Activated T-cell treated with anti-CD3 and anti-CD28 coated beads for 24 hours (primary cell): ENCODE data around the gene MEF2A.

ENCODE experiments used
- DNase-seq: peaks from one replicate; pipeline ENCODE4 v3.0.0-alpha.2; 2020; ENCODE audit warnings: low read depth

The MEF2A gene

DNA sequence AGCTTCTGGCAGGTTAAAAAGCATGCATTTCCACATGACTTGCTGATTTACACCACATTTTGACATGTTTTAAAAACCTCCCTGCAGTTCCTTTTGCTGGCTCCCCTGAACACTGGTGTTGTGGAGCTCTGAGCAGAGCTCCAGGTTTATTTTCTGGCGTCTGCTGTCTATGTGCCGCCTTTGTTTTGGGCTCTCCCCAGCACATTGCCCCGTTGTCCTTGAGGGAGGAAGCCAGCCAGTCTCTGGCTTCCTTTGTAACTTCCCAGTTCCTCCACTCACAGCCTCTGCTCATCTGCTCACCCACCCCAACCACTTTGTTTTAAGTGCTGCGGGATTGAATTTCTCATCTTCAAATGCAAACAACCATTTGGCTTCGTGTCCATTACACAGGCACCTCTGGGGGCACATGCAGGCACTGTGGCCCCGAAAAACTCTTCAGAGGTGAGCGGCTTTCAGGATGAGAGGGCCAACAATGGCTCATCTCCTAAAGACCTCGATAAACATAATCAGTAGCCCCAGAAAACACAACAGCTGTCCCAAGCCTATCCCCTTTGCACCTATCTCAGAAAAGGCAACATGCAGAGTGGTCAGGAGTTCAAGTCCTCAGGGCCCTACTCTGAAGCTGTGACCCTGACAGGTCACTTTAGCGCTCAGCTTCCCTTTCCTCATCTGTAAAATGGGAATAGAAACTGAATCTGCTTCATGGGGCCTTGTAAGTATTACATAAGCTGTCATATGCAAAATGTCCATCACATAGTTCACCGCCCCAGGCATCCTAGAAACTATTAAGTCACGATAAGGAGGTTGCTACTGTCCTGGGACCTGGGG is 1.3 kb upstream of the MEF2A start:
- no peak for DNase-seq

- DNase-seq, result no peak
Measured at GRCh38 chr15:99565049-99565298, 810 bp upstream of the MEF2A start.

GRCh38 chr15:99566157-99566897 is 543 bp downstream of the MEF2A start:
- DNase-seq, result no peak

- DNase-seq, result no peak
Measured at GRCh38 chr15:99568625-99569352, 3.0 kb downstream of the MEF2A start.

DNA sequence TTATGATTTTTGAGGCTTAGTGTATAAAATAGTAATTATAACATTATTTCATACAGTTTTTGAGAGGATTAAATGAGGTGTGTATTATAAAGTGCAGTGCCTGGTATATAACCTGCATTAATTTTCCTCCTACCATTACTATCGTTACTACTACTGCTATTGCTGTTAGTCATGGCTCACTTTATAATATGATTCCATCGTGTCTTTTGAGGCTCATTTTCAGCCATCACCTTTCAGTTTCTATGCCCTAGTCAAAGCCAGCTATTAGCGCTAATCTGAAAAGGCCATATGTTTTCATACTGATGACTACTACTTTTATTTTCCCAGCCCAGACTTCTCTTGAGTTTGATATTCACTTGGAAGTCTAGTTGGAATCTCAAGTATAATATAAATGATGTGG is 5.5 kb downstream of the MEF2A start:
- no peak for DNase-seq

DNA sequence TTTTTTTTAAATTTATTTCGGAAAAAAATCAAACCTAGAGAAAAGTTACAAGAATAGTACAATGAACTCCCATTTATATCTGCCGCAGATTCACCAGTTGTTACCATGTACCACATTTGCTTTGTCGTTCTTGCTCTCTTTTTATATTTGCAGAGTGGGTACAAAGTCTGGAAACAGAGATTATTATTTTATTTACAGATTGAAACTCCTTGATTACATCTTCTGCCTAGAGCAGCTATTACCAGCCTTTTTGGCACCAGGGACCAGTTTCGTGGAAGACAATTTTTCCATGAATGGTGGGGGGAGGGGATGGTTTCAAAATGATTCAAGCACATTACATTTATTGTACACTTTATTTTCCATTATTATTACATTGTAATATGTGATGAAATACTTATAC is 8.3 kb downstream of the MEF2A start:
- no peak for DNase-seq

GRCh38 chr15:99574502-99574901 is 8.7 kb downstream of the MEF2A start:
- no peak for DNase-seq

DNA sequence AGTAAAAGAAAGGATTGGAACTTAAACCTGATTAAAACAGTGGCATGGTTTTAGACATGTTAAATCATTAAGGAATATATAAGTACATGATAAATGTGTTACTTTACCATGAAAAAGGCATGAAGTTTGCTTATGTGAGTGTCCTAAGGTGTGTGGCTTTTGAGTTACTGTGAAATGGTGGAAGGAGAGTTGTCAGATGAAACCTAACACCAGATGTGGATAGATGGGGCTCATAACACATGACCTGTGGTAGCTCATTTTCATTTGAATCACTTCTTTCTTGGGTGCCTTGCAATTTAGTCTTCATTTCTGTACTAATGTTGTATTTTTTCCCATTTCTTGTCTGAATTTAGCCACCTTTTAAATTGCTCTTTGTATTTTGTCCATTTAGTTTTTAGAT is 13.0 kb downstream of the MEF2A start:
- no peak for DNase-seq

- no peak for DNase-seq
Measured at GRCh38 chr15:99580076-99580475, 14.3 kb downstream of the MEF2A start.

DNA sequence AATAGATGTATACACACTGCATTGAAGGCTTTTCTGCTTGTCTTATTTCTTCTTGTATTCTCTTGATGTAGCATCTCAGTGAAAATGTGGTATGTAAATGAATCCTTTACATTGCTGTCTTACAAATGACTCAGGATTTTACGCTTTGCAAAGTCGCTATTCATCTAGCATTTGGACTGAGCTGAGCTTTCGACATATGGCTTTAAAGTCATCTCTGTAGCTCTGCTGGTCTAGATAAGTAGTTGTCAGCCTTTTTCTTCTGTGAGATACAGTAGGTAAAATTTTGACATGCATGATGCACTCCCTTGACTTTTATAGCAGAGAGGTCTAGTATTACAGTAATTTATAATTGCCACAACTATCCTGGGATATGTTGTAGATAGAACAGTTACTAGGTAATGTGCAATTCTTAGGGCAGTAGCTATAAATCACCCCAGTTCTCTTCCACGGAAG is 16.8 kb downstream of the MEF2A start:
- DNase-seq, result no peak

DNA sequence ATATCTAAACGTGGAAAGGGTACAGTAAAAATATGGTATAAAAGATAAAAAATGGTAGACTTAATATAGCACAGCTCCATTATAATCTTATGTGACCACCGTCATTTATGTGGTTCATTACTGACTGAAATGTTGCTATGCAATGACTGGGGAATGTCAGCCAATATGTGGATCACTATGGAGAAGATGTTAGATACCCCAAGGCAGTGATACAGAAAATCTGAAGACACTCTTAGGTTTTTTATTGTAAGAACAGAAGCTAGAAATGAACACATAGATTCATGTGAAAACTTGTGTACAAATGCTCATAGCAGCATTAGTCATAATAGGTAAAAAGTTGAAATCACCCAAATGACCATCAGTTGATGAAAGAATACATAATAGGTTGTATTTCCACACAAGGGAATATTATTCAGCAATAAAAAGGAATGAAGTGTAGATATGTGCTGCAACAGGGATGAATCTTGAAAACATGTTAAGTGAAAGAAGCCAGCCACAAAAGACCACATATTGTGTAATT is 18.4 kb downstream of the MEF2A start:
- DNase-seq, result no peak

DNA sequence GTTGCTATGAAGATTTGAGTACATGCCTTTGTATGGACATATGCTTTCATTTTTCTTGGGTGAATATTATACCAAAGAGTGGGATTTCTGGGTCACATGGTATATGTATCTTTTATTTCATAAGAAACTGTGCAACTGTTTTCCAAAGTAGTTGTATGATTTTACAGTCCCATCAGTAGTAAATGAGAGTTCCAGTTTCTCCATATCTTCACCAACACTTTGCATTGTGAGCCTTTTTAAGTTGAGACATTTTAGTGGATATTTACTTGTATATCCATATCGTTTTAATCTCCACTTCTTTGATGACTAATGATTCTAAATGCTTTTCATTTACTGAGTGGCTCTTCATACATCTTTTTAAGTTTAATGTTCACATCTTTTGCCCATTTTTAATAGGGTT is 20.3 kb downstream of the MEF2A start:
- no peak for DNase-seq

GRCh38 chr15:99589801-99590200 is 24.0 kb downstream of the MEF2A start:
- no peak for DNase-seq

DNA sequence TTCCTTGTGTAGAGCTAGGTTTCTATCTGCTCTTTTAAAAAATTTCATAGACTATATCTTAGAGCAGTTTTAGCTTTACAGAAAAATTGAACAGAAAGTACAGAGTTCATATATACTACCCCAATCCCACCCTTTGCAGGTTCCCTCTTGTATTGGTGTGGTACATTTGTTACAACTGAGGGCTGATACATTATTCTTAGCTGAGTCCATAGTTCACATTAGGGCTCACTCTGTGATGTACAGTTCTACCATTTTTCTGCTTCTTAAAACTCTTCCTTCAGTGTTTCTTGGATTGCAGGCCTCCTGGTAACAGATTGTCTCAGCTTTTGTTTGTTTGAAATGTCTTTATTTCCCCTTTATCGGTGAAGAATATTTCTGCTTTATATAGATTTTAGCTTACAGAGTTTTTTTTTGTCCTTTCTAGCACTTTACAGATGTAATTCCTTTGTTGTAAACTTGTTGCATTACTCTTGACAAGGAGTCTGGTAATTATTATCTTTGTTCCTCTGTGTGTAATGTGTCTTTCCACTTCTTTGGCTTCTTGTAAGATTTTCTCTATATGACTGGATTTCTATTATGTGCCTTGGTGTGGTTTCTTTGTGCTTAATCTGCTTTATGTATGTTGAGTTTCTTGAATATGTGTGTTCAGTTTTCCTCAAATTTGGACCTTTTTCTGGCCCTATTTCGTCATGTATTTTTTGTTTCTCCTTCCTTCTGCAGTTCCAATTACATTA is 25.3 kb downstream of the MEF2A start:
- DNase-seq, result no peak

GRCh38 chr15:99592145-99592791 is 26.5 kb downstream of the MEF2A start:
- no peak for DNase-seq

- no peak for DNase-seq
Measured at GRCh38 chr15:99593070-99593469, 27.3 kb downstream of the MEF2A start.

DNA sequence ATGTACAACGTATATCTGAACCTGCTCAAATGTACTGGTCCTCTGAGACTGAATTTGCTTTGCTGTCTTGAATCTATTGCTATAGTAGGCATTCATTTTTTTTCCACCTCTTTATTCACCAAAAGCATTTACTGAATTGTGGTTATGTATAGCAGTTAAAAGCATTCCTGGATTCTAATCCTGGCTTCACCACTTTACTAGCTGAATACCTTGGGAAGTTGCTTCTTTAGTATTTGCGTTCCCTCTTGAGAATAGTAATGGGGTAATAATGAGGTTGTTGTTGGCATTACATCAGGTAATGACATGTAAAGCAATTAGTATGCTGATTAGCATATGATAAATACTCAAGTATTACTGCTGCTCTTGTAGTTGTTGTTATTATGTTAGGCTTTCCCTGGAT is 29.1 kb downstream of the MEF2A start:
- DNase-seq, result no peak

DNA sequence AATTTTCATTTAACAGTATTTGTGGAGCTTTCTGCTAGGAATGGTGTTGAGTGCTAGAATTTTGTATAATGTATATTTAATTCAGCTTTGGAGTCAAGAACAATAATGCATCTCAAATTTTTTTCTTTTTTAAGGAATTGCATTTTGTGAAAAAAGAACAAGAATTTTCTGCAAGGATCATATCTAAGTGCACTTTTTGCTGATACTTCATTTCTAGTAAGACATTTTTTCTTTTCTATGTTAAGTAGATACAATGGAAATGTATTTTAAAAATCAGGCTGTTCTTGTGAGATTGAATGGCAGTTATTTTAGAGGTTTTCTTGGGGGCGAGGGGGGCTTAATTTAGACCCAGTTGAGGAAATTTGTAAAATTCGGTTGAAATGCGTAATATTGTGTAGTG is 32.5 kb downstream of the MEF2A start:
- DNase-seq, result no peak

GRCh38 chr15:99603828-99604227 is 38.0 kb downstream of the MEF2A start:
- DNase-seq, result no peak

GRCh38 chr15:99604865-99605264 is 39.1 kb downstream of the MEF2A start:
- DNase-seq, result no peak

DNA sequence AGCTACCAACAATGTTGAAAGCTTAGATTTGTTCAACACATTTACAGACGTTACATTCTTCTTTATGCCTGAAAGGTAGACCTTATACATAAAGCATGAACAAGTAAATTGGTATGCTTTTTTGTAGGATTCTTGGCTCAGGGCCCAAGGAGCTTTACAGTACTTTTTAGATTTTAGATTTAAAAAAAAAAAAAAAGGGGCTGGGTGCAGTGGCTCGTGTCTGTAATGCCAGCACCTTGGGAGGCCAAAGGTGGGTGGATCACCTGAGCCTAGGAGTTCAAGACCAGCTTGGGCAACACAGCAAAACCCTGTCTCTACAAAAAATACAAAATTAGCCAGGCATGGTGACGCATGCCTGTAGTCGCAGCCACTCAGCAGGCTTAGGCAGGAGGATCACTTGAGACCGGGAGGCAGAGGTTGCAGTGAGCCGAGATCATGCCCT is 39.7 kb downstream of the MEF2A start:
- no peak for DNase-seq

- no peak for DNase-seq
Measured at GRCh38 chr15:99605990-99606389, 40.2 kb downstream of the MEF2A start.
